Measurements from ENCODE around the gene AFDN.
A peak's percentile ranks its signal among the peaks of the same experiment; 100 is the strongest.

AFDN gene

DNA sequence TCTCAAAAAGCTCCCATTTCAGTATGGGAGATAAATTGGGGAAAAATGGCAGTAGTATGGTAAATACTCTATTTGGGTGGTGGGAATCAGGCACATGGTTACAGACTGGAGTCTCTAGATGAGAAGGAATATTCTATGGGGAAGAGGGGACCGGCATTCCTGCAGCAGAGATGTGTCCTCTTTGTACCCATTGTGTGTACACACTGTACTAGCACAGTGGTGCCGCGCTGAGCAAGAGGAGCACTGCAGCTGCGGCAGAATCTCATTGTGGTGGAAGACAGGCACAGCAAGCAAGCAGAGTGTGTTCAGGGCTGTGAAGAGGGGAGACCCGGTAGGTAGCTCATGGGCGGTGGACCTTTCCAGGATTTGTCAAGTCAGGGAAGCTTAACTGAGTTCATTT, 13.0 kb downstream of the AFDN start:
- Mint-ChIP-seq H3K27ac (no peak overlapping the region), H3K4me1 (no peaks in the 10 kb centered on the region), H3K4me3 (no peak overlapping the region), H3K9me3 (no peaks in the 10 kb centered on the region), H3K36me3 (no peaks in the 10 kb centered on the region)
- ATAC-seq (no peak), DNase-seq (ENCODE audit: low spot score in 2 of 2) (no peak)

DNA sequence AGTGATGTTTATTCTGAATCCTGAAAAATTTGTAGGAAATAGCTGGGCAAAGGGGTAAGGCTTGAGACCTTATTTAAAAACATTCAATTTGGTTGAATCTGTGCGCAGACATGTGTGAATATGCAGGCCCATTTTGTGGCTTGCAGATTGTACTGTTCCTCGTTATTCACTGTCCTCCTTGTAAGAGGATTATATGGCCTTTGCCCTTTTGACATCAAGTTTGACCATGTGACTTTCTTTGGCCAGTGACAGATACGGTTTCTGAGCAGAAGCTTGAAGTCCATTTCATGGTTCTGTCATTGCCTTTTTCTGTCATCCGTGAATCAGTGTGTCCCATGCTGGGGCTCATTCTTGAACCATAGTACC, 13.4 kb downstream of the AFDN start:
- no peak overlapping the region for H3K27ac Mint-ChIP-seq
- no peak for ATAC-seq
- no peaks in the 10 kb centered on the region for H3K4me1 Mint-ChIP-seq
- no peaks in the 10 kb centered on the region for H3K9me3 Mint-ChIP-seq
- no peak overlapping the region for H3K4me3 Mint-ChIP-seq
- H3K36me3 Mint-ChIP-seq = no peaks in the 10 kb centered on the region
- DNase-seq (ENCODE audit: low spot score in 2 of 2) = no peak

DNA sequence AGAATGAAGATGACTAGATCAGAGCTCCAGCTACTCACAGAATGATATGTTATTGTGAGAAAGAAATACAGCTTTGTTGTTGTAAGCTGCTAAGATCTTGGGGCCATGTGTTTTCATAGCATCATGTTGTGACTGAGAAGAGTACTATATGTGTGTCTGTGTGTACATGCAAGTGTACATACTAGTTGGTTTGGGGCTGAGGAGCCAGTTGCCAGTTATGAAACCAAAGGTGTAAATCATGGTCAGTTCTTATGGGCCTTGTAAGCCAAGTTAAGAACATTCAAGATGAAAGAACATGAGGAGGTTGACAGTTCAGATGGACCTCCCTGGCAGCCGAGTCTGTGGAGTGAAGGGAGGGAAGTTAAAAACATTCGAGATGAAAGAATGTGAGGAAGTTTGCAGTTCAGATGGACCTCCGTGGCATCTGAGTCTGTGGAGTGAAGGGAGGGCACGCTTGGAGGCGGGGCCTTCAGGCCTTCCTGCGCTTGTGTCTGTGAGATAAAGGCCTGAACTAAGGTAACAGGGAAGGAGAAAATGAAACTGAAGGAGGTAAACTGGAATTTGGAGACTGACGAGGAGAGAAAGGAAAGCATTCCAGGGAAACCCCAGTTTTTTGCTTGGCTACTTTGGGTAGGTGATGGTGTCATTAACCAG, 13.9 kb downstream of the AFDN start:
- DNase-seq (ENCODE audit: low spot score in 2 of 2) = no peak
- no peaks in the 10 kb centered on the region for H3K4me1 Mint-ChIP-seq
- no peaks in the 10 kb centered on the region for H3K36me3 Mint-ChIP-seq
- H3K9me3 Mint-ChIP-seq = no peaks in the 10 kb centered on the region
- ATAC-seq = no peak
- H3K4me3 Mint-ChIP-seq = no peak overlapping the region
- no peak overlapping the region for H3K27ac Mint-ChIP-seq

DNA sequence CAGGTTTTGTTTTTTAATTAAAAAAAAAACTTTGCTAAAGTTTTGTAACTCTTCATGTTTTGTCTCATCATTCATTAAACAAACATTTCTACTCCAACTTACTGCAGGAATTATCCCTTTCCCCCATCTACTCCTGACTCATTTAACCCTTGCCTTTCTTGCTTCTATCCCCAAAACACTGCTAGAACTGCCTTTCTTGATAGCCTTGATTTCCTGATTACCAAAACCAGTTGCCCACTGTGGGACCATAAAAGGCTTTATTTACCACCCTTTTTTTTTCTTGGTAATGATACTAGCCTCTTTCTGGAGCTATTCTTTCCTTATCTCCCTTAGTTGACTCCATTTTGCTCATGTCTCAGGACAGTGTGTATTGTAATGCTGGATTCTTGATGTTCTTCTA, 15.3 kb downstream of the AFDN start:
- no peak for ATAC-seq
- Mint-ChIP-seq H3K4me1 (no peaks in the 10 kb centered on the region), H3K9me3 (no peaks in the 10 kb centered on the region)

DNA sequence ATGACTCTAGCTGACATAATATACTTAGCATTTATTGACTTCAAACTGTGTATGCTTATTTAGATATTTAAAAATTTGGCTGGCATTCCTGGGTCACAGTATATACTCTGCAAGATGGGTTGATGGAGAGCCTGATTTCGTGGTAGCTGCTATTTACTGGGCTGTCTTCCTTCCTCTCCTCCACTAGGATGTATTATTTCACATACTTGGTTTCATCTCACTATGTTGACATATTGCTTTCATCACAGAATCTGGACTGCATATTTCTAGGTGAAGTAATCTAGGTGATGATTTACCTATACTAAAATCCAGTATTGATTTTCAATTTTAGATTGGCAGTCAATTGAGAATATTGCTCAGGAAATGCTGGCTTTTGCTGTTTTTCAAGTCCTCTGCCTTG, 15.7 kb downstream of the AFDN start:
- DNase-seq (ENCODE audit: low spot score in 2 of 2) = no peak
- no peaks in the 10 kb centered on the region for H3K36me3 Mint-ChIP-seq
- no peak overlapping the region for H3K4me3 Mint-ChIP-seq
- no peak for ATAC-seq
- H3K27ac Mint-ChIP-seq = no peak overlapping the region
- H3K4me1 Mint-ChIP-seq = no peaks in the 10 kb centered on the region
- H3K9me3 Mint-ChIP-seq = no peaks in the 10 kb centered on the region

More for the DNA sequence above, 15.3 kb downstream of the AFDN start:
- H3K36me3 Mint-ChIP-seq = no peaks in the 10 kb centered on the region
- H3K4me3 Mint-ChIP-seq = no peak overlapping the region
- no peak overlapping the region for H3K27ac Mint-ChIP-seq
- DNase-seq (ENCODE audit: low spot score in 2 of 2) = no peak

DNA sequence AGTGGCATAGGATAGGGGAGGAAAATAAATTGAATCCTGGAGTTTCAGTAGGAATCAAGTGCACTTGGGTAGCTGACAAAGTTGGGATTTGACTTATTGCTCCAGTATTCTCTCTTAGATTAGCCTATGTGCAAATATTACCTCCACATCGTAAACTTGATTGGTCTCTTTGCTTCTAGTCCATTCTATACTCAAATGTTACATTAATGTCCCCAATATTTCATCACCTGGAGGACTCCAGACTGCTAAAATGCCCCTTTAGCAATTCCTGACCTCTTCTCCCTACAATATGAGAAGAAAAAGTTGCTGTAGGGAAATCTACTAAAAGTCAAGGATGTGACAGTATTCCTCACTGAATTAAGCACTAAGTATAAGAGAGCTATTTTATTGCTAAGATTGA, 16.3 kb downstream of the AFDN start:
- H3K27ac Mint-ChIP-seq = no peak overlapping the region
- DNase-seq (ENCODE audit: low spot score in 2 of 2) = no peak
- no peaks in the 10 kb centered on the region for H3K9me3 Mint-ChIP-seq
- no peaks in the 10 kb centered on the region for H3K36me3 Mint-ChIP-seq
- H3K4me3 Mint-ChIP-seq = no peak overlapping the region
- H3K4me1 Mint-ChIP-seq = no peaks in the 10 kb centered on the region
- ATAC-seq = no peak

DNA sequence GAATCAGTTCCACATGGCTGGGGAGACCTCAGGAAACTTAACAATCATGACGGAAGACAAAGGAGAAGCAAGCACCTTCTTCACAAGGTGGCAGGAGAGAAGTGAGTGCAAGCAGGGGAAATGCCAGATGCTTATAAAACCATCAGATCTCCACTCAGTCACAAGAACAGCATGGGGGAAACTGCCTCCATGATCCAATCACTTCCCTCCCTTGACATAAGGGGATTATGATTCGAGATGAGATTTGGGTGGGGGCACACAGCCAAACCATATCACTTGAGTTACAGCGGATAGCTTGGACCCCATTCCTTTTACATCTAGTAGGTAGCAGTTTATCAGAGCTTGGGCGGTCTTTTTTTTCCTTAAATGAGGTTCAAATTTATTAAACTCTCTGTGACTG, 19.1 kb downstream of the AFDN start:
- no peaks in the 10 kb centered on the region for H3K9me3 Mint-ChIP-seq
- no peak overlapping the region for H3K27ac Mint-ChIP-seq
- H3K4me3 Mint-ChIP-seq = no peak overlapping the region
- no peaks in the 10 kb centered on the region for H3K36me3 Mint-ChIP-seq
- DNase-seq (ENCODE audit: low spot score in 2 of 2) = no peak
- no peak for ATAC-seq
- peaks cover 8% of the 10 kb centered on the region for H3K4me1 Mint-ChIP-seq

DNA sequence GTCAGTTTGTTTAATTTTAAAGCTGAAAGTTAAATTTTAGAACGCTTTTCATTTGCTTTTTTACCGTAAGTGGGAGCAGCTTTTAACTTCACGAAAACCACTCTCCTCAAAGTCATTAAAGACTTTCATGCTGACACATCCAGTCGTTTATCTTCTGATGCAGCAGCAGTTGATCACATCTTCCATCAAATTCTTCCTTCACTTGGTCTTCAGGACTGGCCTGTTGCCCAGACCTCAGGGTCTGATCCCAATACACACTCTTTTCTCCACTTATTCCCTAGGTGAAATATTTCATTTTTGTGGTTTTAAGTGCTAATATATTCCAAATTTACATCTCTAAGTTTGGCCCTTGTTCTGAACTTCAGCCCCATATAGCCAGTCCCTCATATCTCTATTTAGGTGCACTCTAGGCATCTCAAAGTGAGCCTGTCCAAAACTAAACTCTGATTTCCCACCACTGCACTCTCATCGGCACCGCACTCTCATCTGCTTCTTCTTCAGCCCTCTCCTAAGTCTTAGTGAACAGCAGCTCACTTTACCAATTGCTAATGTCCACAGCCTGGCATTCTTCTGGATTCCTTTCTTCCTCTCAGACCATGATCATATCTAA, 20.4 kb downstream of the AFDN start:
- Mint-ChIP-seq H3K4me3 (no peak overlapping the region), H3K27ac (no peak overlapping the region)
- DNase-seq (ENCODE audit: low spot score in 2 of 2) = no peak

DNA sequence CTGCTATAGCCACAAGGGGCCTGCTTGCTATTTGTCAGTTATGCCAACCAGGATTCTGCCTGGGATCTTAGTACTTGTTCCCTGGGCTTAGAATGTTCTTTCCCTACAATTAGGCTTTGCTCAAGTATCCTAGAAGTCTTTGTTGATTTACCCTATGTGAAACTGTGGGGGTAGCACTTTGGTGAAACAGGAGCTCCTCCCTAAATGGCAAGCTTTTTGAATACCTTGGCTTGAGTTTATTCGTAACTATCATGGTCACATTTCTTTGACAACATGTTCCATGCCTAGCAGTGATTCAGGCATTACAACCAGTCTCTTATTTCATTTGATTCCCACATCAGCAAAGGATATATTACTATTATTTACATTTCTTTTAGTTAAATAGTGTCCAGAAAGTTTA, 21.2 kb downstream of the AFDN start:
- Mint-ChIP-seq H3K4me1 (peaks cover 8% of the 10 kb centered on the region), H3K36me3 (no peaks in the 10 kb centered on the region), H3K4me3 (no peak overlapping the region), H3K9me3 (no peaks in the 10 kb centered on the region), H3K27ac (no peak overlapping the region)
- no peak for ATAC-seq
- DNase-seq (ENCODE audit: low spot score in 2 of 2) = no peak

More for the DNA sequence above, 20.4 kb downstream of the AFDN start:
- no peak for ATAC-seq
- no peaks in the 10 kb centered on the region for H3K9me3 Mint-ChIP-seq
- peaks cover 8% of the 10 kb centered on the region for H3K4me1 Mint-ChIP-seq
- no peaks in the 10 kb centered on the region for H3K36me3 Mint-ChIP-seq

DNA sequence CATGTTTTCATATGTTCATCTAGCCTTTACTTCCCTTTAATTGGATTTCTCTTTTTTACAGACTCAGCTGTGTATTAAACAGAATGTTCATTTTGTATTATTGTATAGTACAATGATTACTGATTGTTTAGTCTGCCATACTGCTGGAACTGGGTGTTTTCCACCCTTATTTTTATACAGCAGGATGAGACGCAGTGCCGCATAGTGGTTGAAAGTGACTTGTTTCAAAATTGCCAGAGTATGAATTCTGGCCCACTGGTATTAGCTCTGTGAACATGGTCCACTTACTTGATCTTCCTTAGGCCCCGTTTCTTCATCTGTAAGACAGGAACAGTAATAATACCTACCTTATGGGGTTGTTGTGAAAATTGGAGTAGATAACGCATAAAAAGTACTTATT, 22.1 kb downstream of the AFDN start:
- Mint-ChIP-seq H3K36me3 (no peaks in the 10 kb centered on the region), H3K4me3 (no peak overlapping the region), H3K27ac (no peak overlapping the region), H3K4me1 (peaks cover 8% of the 10 kb centered on the region), H3K9me3 (no peaks in the 10 kb centered on the region)
- DNase-seq (ENCODE audit: low spot score in 2 of 2) = no peak
- no peak for ATAC-seq

DNA sequence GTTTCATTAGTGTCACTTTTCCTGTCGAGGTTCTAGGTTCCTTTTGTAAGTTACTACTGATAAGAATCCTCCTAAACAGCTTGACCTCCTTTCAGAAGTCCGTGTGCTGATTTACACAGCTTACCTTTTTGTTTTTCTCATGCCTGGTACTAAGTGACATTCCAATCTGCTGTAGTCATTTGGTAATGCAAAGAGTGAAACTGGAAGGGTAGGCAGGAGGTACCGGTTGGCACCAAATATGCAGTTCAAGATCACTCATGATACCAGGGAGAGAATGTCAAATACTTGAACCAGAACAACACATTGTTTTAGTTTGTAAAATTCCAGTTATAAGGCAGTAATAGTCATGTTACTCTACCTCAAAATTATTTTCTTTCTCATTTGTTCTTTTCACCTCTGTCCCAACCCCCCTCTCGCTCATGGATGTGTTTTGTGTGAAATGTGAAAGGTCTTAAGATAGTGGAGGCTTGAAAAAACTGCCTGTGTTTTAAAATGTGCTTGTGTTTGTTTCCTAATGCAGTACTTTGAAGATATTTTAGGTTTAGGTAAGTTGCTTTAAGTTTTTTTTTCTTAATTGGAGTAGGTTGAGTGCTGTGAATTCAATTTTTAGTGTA, 23.2 kb downstream of the AFDN start:
- Mint-ChIP-seq H3K4me3 (no peak overlapping the region), H3K4me1 (peaks cover 8% of the 10 kb centered on the region), H3K9me3 (no peaks in the 10 kb centered on the region), H3K36me3 (no peaks in the 10 kb centered on the region), H3K27ac (no peak overlapping the region)
- no peak for DNase-seq (ENCODE audit: low spot score in 2 of 2)
- peak; percentile 57 for ATAC-seq

DNA sequence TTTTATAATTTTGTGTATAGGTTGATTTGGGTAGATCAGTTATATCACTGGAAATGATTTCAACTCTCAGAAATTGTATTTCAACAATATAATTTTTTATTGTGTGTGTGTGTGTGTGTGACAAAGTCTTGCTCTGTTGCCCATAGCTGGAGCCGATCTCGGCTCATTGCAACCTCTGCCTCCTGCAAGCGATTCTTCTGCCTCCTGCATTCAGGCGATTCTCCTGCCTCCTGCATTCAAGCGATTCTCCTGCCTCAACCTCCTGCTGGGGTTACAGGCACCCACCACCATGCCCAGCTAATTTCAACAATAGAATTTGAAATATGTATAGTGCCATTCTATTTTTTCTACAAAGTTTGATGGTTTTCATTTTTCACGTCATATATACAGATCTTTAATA, 24.1 kb downstream of the AFDN start:
- no peak overlapping the region for H3K4me3 Mint-ChIP-seq
- no peak overlapping the region for H3K27ac Mint-ChIP-seq
- H3K9me3 Mint-ChIP-seq = no peaks in the 10 kb centered on the region
- no peaks in the 10 kb centered on the region for H3K36me3 Mint-ChIP-seq
- DNase-seq (ENCODE audit: low spot score in 2 of 2) = no peak
- peaks cover 8% of the 10 kb centered on the region for H3K4me1 Mint-ChIP-seq
- no peak for ATAC-seq

DNA sequence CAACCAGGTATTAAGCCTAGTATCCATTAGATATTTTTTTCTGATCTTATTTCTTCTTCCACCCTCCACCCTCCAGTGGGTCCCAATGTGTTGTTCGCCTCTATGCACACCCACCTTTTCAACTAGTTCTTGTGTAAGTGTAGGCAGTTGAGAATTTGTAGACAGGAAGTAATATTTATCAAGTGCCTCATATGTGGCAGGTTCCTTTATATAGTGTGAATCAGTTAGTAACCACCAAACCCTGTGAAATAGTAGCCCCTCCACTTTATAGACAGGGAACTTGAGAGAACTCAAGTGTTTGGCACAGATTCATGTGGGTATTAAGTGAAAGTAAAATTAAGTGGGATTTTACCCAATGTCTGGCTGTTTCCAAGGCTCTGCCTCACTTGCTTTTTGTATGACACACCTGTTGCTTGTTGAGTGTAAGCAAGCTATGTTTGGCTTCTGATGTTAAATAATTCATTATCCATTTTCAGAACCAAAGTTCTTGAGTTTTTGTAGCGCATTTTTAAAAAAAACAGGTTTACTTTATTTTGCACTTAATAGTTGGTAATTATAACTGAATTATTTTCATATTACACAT, 24.8 kb downstream of the AFDN start:
- DNase-seq (ENCODE audit: low spot score in 2 of 2) = no peak
- no peak overlapping the region for H3K27ac Mint-ChIP-seq
- H3K4me1 Mint-ChIP-seq = peaks cover 8% of the 10 kb centered on the region
- no peak overlapping the region for H3K4me3 Mint-ChIP-seq
- H3K9me3 Mint-ChIP-seq = no peaks in the 10 kb centered on the region
- no peaks in the 10 kb centered on the region for H3K36me3 Mint-ChIP-seq
- ATAC-seq = no peak

DNA sequence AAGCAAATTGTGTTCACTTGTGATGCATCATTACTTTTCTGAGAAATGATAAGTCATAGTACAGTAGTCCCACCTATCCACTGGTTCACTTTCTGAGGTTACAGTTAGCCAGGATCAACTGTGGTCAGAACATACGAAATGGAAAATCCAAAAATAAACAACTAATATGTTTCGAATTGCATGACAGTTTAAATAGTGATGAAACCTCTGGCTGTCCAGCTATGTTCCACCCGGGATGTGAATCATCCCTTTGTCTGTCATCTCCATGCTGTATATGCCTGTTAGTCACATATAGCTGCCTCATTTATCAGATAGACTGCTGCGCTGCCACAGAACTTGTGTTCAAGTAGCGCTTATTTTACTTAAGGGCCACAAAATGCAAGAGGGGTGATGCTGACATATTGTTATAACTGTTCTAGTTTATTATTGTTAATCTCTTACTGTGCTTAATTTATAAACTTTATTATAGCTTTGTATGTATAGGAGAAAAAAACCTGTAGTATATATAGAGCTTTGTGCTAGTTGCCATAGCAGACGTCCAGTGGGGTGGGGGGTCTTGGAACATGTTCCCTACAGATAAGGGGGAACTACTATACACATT, 29.2 kb downstream of the AFDN start:
- H3K4me3 Mint-ChIP-seq = peak overlapping the region; percentile 14
- ATAC-seq (peak; percentile 92), DNase-seq (ENCODE audit: low spot score in 2 of 2) (no peak)
- H3K9me3 Mint-ChIP-seq = no peaks in the 10 kb centered on the region
- no peaks in the 10 kb centered on the region for H3K4me1 Mint-ChIP-seq
- H3K27ac Mint-ChIP-seq = peak overlapping the region; percentile 53
- no peaks in the 10 kb centered on the region for H3K36me3 Mint-ChIP-seq

DNA sequence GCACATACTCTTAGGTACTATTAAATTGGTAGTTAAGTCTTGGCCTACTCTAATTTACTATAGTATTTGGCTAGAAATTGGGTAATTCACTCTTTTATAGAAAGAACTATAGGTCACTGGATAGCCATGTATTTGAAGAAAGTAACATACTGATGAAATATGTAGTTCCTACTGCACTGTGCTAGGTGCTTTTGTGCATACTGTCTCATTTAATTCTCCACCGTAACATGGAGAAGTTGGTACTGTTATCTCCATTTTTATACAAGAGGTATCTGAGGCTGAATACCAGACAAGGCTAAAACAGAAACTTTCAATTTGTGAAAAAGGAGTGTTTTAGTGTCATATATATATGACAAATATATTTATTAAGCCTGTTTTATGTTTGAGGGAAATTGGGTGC, 29.8 kb downstream of the AFDN start:
- H3K4me1 Mint-ChIP-seq = no peaks in the 10 kb centered on the region
- H3K4me3 Mint-ChIP-seq = peak overlapping the region; percentile 14
- no peak for ATAC-seq
- H3K27ac Mint-ChIP-seq = peak overlapping the region; percentile 53
- no peaks in the 10 kb centered on the region for H3K36me3 Mint-ChIP-seq
- no peak for DNase-seq (ENCODE audit: low spot score in 2 of 2)
- no peaks in the 10 kb centered on the region for H3K9me3 Mint-ChIP-seq

Data from stimulated activated effector memory CD8-positive, alpha-beta T cell treated with anti-CD3 and anti-CD28 coated beads, Interleukin-12 subunit alpha, Interleukin-12 subunit beta, amount 100 ng/mL, for 72 hours (primary cell).